ENCODE measurements around the gene PTPRO.

GRCh38 chr12:15488481-15488880 is 166.2 kb downstream of the PTPRO start:
- no peak for TF ChIP-seq CTCF (conservative IDR thresholded peaks at IDR 0.05; ENCODE audit: low read depth, low read length)
- no peak for TF ChIP-seq EZH2 (IDR thresholded peaks at IDR 0.05; ENCODE audit: low read length, unreplicated experiment)
- TF ChIP-seq EZH2phosphoT487 (IDR thresholded peaks at IDR 0.05; ENCODE audit: borderline replicate concordance, low read length), result no peak
